IgD-negative memory B cell (primary cell): ENCODE results near the gene PDE1A. TPM values are rescaled to one million over a fixed set of nuclear protein-coding genes. Genes with fewer than 3 reads are reported as not detected.
"Not testable (repeated sequence)": the region's sequence is repeated elsewhere in the genome, so short reads cannot be mapped to it uniquely, and the experiment has no call there.

Experiments
- H3K27ac Mint-ChIP-seq, 3 donors: one replicate each; pipeline ENCODE4 v1.8.0; 2020 to 2022; ENCODE audit warnings: mild to moderate bottlenecking in 3 of 3, mixed read lengths in 3 of 3, moderate library complexity in 1 of 3
- H3K27me3 Mint-ChIP-seq: one replicate; pipeline ENCODE4 v1.8.0; 2021; ENCODE audit warnings: mixed read lengths
- H3K36me3 Mint-ChIP-seq: one replicate; pipeline ENCODE4 v1.8.0; 2020; ENCODE audit warnings: mild to moderate bottlenecking, mixed read lengths
- H3K4me1 Mint-ChIP-seq, 3 donors: one replicate each; pipeline ENCODE4 v1.8.0; 2020 to 2022; ENCODE audit warnings: mixed read lengths in 3 of 3, mild to moderate bottlenecking in 1 of 3
- H3K4me3 Mint-ChIP-seq, 4 donors: one replicate each; pipeline ENCODE4 v1.8.0; 2020 to 2022; ENCODE audit warnings: mild to moderate bottlenecking in 4 of 4, mixed read lengths in 4 of 4, moderate library complexity in 3 of 4
- H3K9me3 Mint-ChIP-seq, 3 donors: one replicate each; pipeline ENCODE4 v1.8.0; 2020 to 2021; ENCODE audit warnings: mixed read lengths in 3 of 3, mild to moderate bottlenecking in 1 of 3
- polyA plus RNA-seq: library from polyadenylated mRNA; unstranded; fragments of 300-500 nt; fragmentation: Illumina TruSeq; gene quantifications from one replicate; pipeline ENCODE4 v1.2.3, GENCODE V29; 2021

Gene PDE1A
- polyA plus RNA-seq, 1 donor from 2014 or later = not detected

DNA sequence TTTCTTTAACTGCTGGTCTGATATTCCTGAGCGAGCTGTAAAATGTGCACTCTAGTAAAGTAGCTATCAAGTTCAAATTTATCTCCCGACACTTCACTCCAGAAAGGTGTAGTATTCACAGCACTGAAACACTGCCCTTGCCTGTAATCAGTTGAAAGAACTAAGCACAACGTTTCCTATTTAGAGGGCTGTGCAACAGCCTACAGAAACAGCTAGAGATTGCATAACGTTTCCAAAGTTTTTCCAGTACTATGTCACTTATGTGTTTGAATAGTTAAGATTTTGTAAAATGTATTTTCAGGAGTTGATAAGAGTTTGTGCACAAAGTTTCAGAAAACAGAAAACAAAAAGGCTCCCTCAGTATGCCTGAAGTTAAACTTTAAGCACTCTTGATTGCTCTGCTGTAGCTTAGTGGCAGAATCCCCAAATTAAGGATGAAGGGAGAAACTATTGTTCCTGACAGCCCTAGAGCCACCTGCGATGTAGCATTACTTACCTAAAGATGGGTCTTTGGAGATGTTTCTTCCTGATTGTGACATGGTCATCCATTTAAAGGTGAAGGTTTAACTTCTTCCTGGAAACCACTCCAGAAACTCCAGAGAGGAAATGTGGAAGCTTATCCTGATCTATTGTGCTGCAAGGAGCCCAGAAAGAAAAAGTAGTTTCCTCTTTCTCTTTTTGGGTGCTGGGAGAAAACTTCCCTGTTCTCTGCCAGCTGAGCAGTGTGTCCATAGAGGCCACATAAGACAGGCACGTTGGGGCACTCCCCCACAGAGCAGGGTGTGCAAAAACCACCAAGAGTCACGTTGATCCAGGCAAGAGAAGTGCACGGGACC, 536 bp downstream of the PDE1A start:
- Mint-ChIP-seq H3K27ac (no peak overlapping the region), H3K27me3 (peaks cover 4% of the 10 kb centered on the region), H3K4me3 (no peak overlapping the region), H3K36me3 (no peaks in the 10 kb centered on the region), H3K4me1 (no peaks in the 10 kb centered on the region), H3K9me3 (peaks cover 0 to 3% (median 0%) of the 10 kb centered on the region in 3 donors)

DNA sequence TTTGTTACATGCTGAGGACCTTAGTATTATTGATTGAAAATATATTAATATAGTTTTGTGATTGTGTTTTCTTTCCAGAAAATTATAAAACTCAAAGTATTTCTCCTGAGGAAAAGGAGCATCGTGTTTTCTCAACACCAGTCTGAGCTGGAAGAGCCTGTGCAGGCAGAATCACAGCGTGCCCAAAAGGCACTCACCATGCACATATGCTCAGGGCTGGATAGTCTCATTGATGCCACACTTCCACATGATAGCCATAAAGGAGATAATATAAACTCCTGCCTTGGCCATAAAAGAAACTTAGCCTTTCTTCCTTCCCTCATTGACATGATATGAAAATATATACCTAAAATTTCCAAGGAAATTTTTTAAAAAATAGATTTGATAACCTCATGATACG, 4.0 kb downstream of the PDE1A start:
- Mint-ChIP-seq H3K4me1 (no peaks in the 10 kb centered on the region), H3K27ac (no peak overlapping the region), H3K27me3 (peaks cover 4% of the 10 kb centered on the region), H3K4me3 (no peak overlapping the region), H3K36me3 (no peaks in the 10 kb centered on the region), H3K9me3 (no peaks in the 10 kb centered on the region)

DNA sequence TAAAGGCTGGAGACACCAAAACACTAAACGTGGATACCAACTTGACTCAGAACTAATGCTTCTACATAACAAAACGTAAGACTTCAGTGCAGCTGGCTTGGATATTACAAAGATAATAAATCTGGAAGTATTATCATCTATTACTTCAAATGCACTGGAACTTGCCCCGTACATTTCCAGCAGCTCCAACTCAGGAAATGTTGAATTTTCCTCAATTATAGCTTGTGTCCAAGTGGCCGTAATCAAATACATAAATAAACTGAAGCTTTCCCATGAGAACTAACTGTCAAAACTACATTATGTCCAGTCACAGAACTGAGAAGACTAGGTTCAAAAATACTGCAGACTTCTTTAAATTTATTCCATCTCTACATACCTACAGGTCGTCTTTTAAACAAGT, 6.2 kb downstream of the PDE1A start:
- Mint-ChIP-seq H3K27ac (no peak overlapping the region), H3K9me3 (no peaks in the 10 kb centered on the region), H3K4me1 (no peaks in the 10 kb centered on the region), H3K36me3 (no peaks in the 10 kb centered on the region), H3K4me3 (no peak overlapping the region), H3K27me3 (peaks cover 2% of the 10 kb centered on the region)

DNA sequence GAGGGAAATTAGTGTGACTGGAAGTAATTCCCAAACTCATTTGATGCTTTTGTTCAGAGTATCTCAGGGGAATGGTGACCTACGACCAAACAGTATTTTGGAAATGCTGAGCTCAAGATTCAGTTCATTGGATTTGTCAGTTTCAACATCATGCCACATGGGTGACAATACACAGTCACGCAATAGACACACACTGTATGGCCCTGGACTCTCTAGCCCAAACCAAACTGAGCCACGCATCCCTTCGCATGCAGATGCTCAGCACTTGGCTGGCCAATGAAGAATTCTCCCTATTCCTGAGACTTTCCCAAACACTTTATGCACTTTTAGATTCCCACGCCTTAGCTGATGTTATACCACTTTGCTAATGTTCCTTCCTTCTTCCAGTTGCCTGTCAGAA, 10.0 kb downstream of the PDE1A start:
- no peak overlapping the region for H3K4me3 Mint-ChIP-seq
- H3K36me3 Mint-ChIP-seq = no peaks in the 10 kb centered on the region
- H3K9me3 Mint-ChIP-seq = no peaks in the 10 kb centered on the region
- H3K27me3 Mint-ChIP-seq = no peaks in the 10 kb centered on the region
- no peak overlapping the region for H3K27ac Mint-ChIP-seq
- H3K4me1 Mint-ChIP-seq = no peaks in the 10 kb centered on the region

DNA sequence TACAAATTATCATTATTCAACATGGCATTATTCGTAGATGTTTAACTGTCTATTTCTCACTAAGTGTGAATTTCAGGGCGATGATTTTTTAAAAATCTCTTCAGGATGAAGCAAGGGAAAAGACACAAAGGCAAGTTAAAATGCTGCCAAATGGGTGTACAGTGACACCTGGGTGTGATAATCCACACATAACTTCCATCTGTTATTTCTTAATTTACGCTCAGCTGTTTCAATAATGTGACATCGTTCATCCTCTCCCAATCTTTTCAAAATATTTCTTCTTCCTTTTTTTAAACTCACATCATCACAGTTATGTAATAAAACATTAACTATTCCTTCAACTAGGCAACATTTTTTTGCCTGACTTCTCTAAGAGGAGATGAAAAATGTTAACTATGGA, 10.6 kb downstream of the PDE1A start:
- H3K4me3 Mint-ChIP-seq = no peak overlapping the region
- no peaks in the 10 kb centered on the region for H3K36me3 Mint-ChIP-seq
- H3K4me1 Mint-ChIP-seq = no peaks in the 10 kb centered on the region
- no peak overlapping the region for H3K27ac Mint-ChIP-seq
- no peaks in the 10 kb centered on the region for H3K9me3 Mint-ChIP-seq
- H3K27me3 Mint-ChIP-seq = no peaks in the 10 kb centered on the region

DNA sequence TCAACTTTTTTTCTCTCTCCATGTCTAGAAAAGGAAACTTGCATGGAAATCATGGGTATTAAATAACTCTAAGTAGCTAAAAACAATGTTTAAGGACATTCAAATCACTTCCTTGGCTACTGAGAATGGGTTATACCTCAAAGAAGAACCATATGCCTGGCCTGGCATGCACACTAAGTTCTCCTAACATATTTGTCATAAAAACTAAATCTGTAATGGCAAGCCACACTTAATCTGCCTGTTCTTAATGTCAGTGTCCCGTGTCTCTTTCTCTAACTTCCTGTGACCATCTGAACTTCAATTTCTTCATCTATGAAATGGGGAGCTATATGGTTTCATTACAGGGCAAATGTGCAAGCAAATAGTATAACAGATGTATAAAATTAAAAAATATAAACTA, 11.1 kb downstream of the PDE1A start:
- no peaks in the 10 kb centered on the region for H3K36me3 Mint-ChIP-seq
- H3K4me3 Mint-ChIP-seq = no peak overlapping the region
- no peaks in the 10 kb centered on the region for H3K27me3 Mint-ChIP-seq
- H3K27ac Mint-ChIP-seq = no peak overlapping the region
- no peaks in the 10 kb centered on the region for H3K9me3 Mint-ChIP-seq
- no peaks in the 10 kb centered on the region for H3K4me1 Mint-ChIP-seq

DNA sequence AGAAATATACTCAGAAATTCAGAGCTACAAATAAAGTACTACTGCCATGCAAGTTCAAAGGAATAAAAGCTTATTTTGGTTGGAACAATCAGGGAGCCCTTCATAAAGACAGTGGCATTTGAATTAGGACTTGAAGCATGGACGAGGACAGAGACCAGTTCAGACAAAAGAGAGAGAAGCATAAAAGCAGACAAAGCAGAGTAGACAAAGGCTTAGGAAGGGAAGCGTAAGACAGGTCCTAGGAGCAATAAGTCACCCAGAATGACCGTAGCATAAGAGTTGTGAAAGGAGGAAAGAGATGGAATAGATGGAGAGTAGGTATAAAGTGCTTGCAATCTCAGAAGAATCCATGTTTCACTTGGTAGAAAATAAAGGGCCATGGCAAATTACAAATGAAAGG, 14.0 kb downstream of the PDE1A start:
- Mint-ChIP-seq H3K27me3 (no peaks in the 10 kb centered on the region), H3K4me3 (no peak overlapping the region), H3K36me3 (peaks cover 1% of the 10 kb centered on the region), H3K4me1 (peaks cover 0 to 1% (median 0%) of the 10 kb centered on the region in 3 donors), H3K9me3 (no peaks in the 10 kb centered on the region), H3K27ac (no peak overlapping the region)

DNA sequence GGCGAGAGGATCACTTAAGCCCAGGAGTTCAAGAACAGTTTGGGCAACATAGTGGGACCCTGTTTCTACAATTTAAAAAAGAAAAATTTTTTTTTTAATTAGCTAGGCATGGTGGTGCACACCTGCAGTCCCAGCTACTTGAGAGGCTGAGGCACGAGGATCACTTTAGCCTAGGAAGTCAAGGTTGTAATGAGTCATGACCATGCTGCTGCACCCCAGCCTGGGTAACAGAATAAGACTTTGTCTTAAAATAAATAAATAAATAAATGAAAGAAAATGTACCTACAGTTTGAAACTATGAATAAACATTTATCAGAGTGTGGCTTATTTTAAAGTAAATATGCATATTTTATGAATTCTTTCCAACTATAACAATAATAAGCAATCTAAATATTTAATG, 16.7 kb downstream of the PDE1A start:
- peaks cover 1% of the 10 kb centered on the region for H3K36me3 Mint-ChIP-seq
- peaks cover 0 to 1% (median 0%) of the 10 kb centered on the region in 3 donors for H3K4me1 Mint-ChIP-seq
- no peaks in the 10 kb centered on the region for H3K27me3 Mint-ChIP-seq
- no peak overlapping the region for H3K27ac Mint-ChIP-seq
- no peak overlapping the region for H3K4me3 Mint-ChIP-seq
- no peaks in the 10 kb centered on the region for H3K9me3 Mint-ChIP-seq

DNA sequence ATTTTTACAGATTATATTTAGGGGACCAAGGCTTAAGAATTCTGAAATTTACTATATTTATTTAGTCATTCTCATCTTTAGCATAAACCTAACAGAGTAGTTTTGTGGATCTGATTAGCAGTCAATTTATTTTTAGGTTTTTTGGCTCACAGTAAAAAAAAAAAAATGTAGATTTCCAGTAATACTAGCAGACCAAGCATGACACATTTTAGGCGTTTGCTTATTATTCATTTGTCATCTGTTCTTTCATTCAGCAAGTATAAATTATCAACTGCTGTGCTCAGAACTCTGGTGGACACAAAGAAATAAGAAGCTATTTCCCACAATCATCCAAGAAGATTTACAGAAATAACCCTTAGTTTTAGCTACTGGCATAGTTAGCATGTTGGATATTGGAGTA, 20.6 kb downstream of the PDE1A start:
- Mint-ChIP-seq H3K27ac (no peak overlapping the region), H3K27me3 (no peaks in the 10 kb centered on the region), H3K4me1 (peaks cover 0 to 1% (median 0%) of the 10 kb centered on the region in 3 donors), H3K9me3 (peaks cover 0 to 3% (median 0%) of the 10 kb centered on the region in 3 donors), H3K36me3 (peaks cover 1% of the 10 kb centered on the region), H3K4me3 (no peak overlapping the region)

DNA sequence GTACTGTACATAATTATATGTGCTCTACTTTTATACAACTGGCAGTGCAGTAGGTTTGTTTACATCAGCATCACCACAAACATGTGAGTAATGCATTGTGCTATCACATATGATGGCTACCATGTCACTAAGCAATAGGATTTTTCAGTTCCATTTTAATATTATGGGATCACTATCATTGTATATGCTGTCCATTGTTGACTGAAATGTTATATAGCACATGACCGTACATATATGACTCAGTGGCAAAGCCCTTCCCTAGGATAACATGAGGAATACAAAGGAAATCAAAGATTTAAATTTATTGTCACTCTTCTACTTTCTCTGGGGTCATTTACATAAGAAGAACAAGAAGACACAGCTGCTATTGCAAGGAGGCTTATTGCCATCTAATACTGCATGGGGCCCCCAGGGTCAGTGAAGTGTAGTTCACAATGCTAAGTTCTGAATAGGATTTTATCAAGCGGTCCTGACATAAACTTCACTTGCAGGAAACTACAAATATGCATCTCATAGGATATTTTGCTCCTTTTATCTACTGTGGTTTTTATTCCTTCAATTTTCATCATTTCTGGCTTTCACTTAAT, 21.8 kb downstream of the PDE1A start:
- peaks cover 1% of the 10 kb centered on the region for H3K36me3 Mint-ChIP-seq
- no peak overlapping the region for H3K4me3 Mint-ChIP-seq
- H3K9me3 Mint-ChIP-seq = peaks cover 0 to 3% (median 1%) of the 10 kb centered on the region in 3 donors
- H3K4me1 Mint-ChIP-seq = peaks cover 0 to 1% (median 0%) of the 10 kb centered on the region in 3 donors
- H3K27me3 Mint-ChIP-seq = no peaks in the 10 kb centered on the region
- H3K27ac Mint-ChIP-seq = no peak overlapping the region

DNA sequence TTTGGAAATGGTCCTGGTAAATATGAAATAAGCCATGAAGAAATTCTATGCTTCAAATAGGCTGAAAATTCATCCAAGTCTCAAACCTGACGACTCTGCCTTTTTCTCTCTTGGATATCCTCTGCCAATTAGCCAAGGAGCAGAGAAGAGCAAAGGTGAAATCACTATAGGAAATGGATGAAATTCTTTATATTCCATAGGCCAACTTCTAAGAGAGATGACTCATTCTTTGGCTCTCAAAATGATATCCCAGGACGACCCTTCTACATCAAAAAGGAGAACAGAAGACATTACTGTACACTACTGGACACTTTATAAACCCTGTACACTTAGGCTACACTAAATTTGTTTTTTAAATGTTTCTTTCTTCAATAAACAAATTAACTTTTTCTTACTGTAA, 22.7 kb downstream of the PDE1A start:
- H3K36me3 Mint-ChIP-seq = peaks cover 1% of the 10 kb centered on the region
- H3K9me3 Mint-ChIP-seq = peaks cover 0 to 3% (median 1%) of the 10 kb centered on the region in 3 donors
- H3K27ac Mint-ChIP-seq = no peak overlapping the region
- H3K27me3 Mint-ChIP-seq = no peaks in the 10 kb centered on the region
- H3K4me1 Mint-ChIP-seq = peaks cover 0 to 1% (median 0%) of the 10 kb centered on the region in 3 donors
- H3K4me3 Mint-ChIP-seq = no peak overlapping the region

DNA sequence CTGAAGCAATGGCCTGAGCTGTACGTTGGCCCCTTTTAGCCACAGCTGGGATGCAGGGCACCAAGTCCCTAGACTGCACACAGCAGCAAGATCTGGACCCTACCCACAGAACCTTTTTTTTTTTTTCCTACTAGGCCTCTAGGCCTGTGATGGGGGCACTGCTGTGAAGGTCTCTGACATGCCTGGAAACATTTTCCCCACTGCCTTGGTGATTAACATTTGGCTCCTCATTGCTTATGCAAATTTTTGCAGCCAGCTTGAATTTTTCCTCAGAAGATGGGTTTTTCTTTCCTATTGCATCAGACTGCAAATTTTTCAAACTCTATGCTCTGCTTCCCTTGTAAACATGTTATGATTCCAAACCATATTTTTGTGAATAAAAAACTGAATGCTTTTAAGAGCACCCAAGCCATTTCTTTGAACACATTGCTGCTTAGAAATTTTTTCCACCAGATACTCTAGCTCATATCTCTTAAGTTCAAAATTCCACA, 33.5 kb downstream of the PDE1A start:
- Mint-ChIP-seq H3K4me1 (peaks cover 0 to 2% (median 0%) of the 10 kb centered on the region in 3 donors), H3K36me3 (no peaks in the 10 kb centered on the region), H3K9me3 (peaks cover 0 to 3% (median 0%) of the 10 kb centered on the region in 3 donors), H3K27me3 (no peaks in the 10 kb centered on the region), H3K4me3 (no peak overlapping the region), H3K27ac (no peak overlapping the region)

DNA sequence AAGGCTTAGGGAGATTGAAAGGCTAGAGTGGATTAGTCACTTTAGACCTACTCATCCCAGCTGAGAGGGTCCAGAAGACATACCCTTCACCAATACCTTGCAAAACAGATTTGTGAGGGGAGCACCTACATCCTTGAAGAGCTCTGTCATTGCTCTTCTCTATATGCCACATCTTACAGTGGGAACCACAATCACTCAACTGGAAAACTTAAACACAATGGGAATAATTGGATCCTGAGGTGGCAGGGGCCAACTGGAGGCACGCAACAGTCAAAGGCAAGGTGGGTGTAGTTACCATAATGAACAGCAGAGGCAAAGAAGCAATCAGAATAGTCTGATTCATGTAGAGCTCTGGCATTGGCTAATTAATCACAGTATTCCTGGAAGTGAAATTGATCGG, 35.4 kb downstream of the PDE1A start:
- no peaks in the 10 kb centered on the region for H3K27me3 Mint-ChIP-seq
- H3K4me1 Mint-ChIP-seq = peaks cover 0 to 2% (median 0%) of the 10 kb centered on the region in 3 donors
- peaks cover 3 to 6% (median 3%) of the 10 kb centered on the region in 3 donors for H3K9me3 Mint-ChIP-seq
- no peak overlapping the region for H3K4me3 Mint-ChIP-seq
- H3K27ac Mint-ChIP-seq = no peak overlapping the region
- H3K36me3 Mint-ChIP-seq = no peaks in the 10 kb centered on the region

DNA sequence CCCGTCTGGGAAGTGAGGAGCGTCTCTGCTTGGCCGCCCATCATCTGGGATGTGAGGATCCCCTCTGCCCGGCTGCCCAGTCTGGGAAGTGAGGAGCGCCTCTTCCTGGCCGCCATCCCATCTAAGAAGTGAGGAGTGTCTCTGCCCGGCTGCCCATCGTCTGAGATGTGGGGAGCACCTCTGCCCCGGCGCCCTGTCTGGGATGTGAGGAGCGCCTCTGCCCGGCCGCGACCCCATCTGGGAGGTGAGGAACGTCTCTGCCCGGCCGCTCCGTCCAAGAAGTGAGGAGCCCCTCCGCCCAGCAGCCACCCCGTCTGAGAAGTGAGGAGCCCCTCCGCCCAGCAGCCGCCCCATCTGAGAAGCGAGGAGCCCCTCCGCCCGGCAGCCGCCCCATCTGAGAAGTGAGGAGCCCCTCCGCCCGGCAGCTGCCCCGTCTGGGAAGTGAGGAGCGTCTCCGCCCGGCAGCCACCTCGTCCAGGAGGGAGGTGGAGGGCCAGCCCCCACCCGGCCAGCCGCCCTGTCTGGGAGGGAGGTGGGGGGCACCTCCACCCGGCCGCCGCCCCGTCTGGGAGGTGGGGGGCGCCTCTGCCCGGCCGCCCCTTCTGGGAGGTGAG, 40.5 kb downstream of the PDE1A start:
- not testable (repeated sequence) for H3K36me3 Mint-ChIP-seq, H3K27ac Mint-ChIP-seq, H3K27me3 Mint-ChIP-seq, H3K4me1 Mint-ChIP-seq, H3K4me3 Mint-ChIP-seq
- peaks cover 7 to 19% (median 13%) of the 10 kb centered on the region in 3 donors for H3K9me3 Mint-ChIP-seq

DNA sequence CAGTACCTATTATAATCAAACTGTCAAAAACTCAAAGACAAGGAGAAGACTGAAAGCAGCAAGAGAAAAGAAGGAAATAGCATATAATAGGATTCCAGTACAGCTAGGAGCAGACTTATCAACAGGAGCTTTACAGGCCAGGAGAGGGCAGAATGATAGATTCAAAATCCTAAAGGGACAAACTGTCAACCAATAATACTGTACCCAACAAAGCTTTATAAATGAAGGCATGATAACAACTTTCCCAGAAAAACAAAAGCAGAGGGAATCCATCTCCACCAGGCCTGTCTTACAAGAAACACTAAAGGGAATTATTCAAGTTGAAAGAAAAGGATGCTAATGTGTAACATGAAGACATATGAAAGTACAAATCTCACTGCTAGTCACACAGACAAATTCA, 42.0 kb downstream of the PDE1A start:
- H3K4me3 Mint-ChIP-seq = no peak overlapping the region

More for the DNA sequence above, 42.0 kb downstream of the PDE1A start:
- H3K27ac Mint-ChIP-seq = no peak overlapping the region
- no peaks in the 10 kb centered on the region for H3K27me3 Mint-ChIP-seq
- H3K36me3 Mint-ChIP-seq = no peaks in the 10 kb centered on the region
- peaks cover 0 to 2% (median 0%) of the 10 kb centered on the region in 3 donors for H3K4me1 Mint-ChIP-seq
- peaks cover 7 to 19% (median 13%) of the 10 kb centered on the region in 3 donors for H3K9me3 Mint-ChIP-seq
